ENCODE measurements around the gene YWHAG.
"Not testable (repeated sequence)": the region's sequence is repeated elsewhere in the genome, so short reads cannot be mapped to it uniquely, and the experiment has no call there.

The YWHAG gene

DNA sequence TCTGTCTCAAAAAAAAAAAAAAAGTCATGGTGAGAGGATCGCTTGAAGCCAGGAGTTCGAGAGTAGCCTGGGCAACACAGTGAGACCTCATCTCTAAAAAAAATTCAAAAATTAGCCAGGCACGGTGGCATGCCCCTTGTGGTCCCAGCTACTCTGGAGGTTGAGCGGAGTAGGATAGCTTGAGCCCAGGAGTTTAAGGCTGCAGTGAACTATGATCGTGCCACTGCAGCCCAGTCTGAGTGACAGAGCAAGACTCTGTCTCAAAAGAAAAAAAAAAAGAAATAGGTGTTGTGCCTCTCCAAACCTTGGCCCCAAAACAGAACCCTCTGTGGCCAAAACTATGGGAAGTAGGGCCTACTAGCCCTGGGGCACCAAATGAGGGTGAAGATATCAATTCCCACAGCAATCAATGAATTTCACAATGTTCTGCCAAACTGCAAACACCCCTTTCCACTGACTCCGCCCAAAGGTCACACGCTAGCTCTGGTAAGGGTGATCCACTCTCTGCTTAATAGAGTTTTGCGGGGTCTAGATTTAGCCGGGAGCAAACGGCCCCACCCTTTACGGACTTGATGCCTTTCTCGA, 33.8 kb upstream of the YWHAG start:
- Histone ChIP-seq H3K4me1 (peaks cover 42% of the 10 kb centered on the region), H3K4me3 (peak overlapping the region; percentile 5; the same call in 1 of the 2 replicates), H3K36me3 (replicated peaks) (no peaks in the 10 kb centered on the region), H3K27me3 (ENCODE audit: low read depth) (no peaks in the 10 kb centered on the region), H3K9me3 (no peaks in the 10 kb centered on the region)
- in situ Hi-C loops (cut with MboI; ENCODE audit: low sequenced_read_pairs), result no loop called here
- no peak for DNase-seq (ENCODE audit: low spot score in 2 of 2)

DNA sequence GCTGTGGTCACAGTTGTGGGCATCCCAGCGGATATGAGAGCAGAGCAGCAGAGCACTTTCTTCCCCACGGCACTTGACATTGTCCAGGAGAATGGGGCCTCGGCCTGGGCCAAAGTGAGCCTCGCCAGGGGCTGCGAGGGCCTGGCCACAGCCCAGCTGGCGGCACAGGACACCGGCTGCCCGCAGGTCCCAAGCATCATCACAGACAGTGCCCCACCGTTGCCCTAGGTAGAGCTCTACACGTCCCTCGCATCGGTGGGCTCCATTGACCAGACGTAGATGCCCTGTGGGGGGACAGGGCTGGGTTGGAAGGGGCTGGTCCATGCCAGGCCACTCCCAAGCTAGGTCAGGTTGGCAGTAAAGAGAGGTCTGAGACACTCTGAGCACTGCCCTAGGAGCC, 31.3 kb upstream of the YWHAG start:
- in situ Hi-C loops (cut with MboI; ENCODE audit: low sequenced_read_pairs), result no loop called here
- peaks cover 27% of the 10 kb centered on the region for H3K4me1 ChIP-seq
- H3K27me3 ChIP-seq (ENCODE audit: low read depth), result no peaks in the 10 kb centered on the region
- H3K36me3 ChIP-seq (replicated peaks), result no peaks in the 10 kb centered on the region
- H3K9me3 ChIP-seq, result no peaks in the 10 kb centered on the region
- DNase-seq (ENCODE audit: low spot score in 2 of 2), result no peak
- no peak overlapping the region for H3K4me3 ChIP-seq

- H3K27me3 ChIP-seq (ENCODE audit: low read depth); in situ Hi-C loops (cut with MboI; ENCODE audit: low sequenced_read_pairs): not testable (repeated sequence)
These were observed 29.0 kb upstream of the YWHAG start for GRCh38 chr7:76387789-76388188.

GRCh38 chr7:76386691-76387260, 28.0 kb upstream of the YWHAG start:
- Histone ChIP-seq H3K4me3 (no peak overlapping the region), H3K4me1 (peaks cover 15% of the 10 kb centered on the region), H3K27me3 (ENCODE audit: low read depth) (no peaks in the 10 kb centered on the region), H3K36me3 (replicated peaks) (no peaks in the 10 kb centered on the region), H3K9me3 (no peaks in the 10 kb centered on the region)
- DNase-seq (ENCODE audit: low spot score in 2 of 2), result no peak
- in situ Hi-C loops (cut with MboI; ENCODE audit: low sequenced_read_pairs), result no loop called here

More at GRCh38 chr7:76387789-76388188, 29.0 kb upstream of the YWHAG start:
- not testable (repeated sequence) for H3K36me3 ChIP-seq (replicated peaks); DNase-seq (ENCODE audit: low spot score in 2 of 2); H3K9me3 ChIP-seq; H3K4me3 ChIP-seq
- peaks cover 19% of the 10 kb centered on the region for H3K4me1 ChIP-seq

DNA sequence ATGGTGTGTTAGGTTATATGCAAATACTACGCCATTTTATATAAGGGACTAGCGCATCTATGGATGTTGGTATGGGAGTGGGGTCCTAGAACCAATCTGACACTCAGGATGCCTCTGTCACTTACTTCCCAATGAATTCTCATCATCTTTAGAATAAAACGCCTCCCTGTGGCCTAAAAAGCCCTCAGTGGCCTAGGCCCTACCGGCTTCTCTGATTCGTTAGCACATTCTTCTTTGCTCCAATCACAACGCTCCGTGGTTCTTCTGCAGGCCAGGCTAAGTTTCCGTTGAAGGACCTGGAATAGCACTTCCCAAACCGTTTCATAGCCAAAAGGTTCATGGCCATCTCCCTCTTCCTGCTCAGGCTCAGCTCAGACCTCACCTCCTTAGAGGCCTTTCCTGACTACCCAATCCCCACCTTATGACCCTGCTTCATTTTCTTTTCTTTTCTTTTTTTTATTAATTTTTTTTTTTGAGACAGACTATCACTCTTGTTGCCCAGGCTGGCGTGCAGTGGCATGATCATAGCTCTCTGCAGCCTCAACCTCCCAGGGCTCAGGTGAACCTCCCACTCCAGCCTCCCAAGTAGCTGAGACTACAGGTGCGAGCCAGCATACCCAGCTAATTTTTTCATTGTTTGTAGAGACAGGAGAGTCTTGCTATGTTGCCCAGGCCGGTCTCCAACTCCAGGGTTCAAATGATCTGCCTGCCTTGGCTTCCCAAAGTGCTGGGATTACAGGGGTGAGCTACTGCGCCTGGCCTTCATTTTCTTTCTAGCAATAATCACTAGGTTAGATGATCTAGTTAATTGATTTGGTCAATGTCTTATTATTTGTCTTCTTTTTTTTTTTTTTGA, 24.5 kb upstream of the YWHAG start:
- no peaks in the 10 kb centered on the region for H3K9me3 ChIP-seq
- H3K27me3 ChIP-seq (ENCODE audit: low read depth), result no peaks in the 10 kb centered on the region
- DNase-seq (ENCODE audit: low spot score in 2 of 2), result peak; percentile 45 to 69
- no peak overlapping the region for H3K4me3 ChIP-seq
- H3K36me3 ChIP-seq (replicated peaks), result no peaks in the 10 kb centered on the region
- in situ Hi-C loops (cut with MboI; ENCODE audit: low sequenced_read_pairs), result no loop called here
- H3K4me1 ChIP-seq, result peaks cover 16% of the 10 kb centered on the region

DNA sequence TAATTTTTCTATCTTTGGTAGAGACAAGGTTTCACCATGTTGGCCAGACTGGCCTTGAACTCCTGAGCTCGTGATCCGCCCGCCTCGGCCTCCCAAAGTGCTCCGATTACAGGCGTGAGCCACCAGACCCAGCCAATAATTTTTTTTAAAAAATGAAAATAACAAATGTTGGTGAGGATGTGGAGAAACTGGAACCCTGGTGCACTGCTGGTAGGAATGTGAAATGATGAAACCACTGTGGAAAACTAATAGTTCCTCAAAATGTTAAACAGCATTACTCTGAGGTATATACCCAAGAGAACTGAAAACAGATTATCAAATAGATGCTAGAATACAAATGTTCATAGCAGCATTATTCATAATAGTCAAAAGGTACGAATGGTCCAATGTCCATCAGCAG, 23.0 kb upstream of the YWHAG start:
- Histone ChIP-seq H3K27me3 (ENCODE audit: low read depth) (no peaks in the 10 kb centered on the region), H3K4me3 (no peak overlapping the region), H3K36me3 (replicated peaks) (no peaks in the 10 kb centered on the region), H3K9me3 (no peaks in the 10 kb centered on the region), H3K4me1 (peaks cover 10% of the 10 kb centered on the region)
- in situ Hi-C loops (cut with MboI; ENCODE audit: low sequenced_read_pairs), result no loop called here
- DNase-seq (ENCODE audit: low spot score in 2 of 2), result no peak

GRCh38 chr7:76380623-76380966, 21.8 kb upstream of the YWHAG start:
- Histone ChIP-seq H3K36me3 (replicated peaks) (no peaks in the 10 kb centered on the region), H3K9me3 (no peaks in the 10 kb centered on the region), H3K4me3 (peak overlapping the region; percentile 36), H3K4me1 (peaks cover 9% of the 10 kb centered on the region), H3K27me3 (ENCODE audit: low read depth) (no peaks in the 10 kb centered on the region)
- no peak for DNase-seq (ENCODE audit: low spot score in 2 of 2)
- in situ Hi-C loops (cut with MboI; ENCODE audit: low sequenced_read_pairs), result no loop called here

GRCh38 chr7:76377186-76377918, 18.6 kb upstream of the YWHAG start:
- no peaks in the 10 kb centered on the region for H3K36me3 ChIP-seq (replicated peaks)
- no peaks in the 10 kb centered on the region for H3K9me3 ChIP-seq
- peaks cover 9% of the 10 kb centered on the region for H3K4me1 ChIP-seq
- no peak for DNase-seq (ENCODE audit: low spot score in 2 of 2)
- H3K4me3 ChIP-seq, result no peak overlapping the region
- in situ Hi-C loops (cut with MboI; ENCODE audit: low sequenced_read_pairs), result no loop called here
- H3K27me3 ChIP-seq (ENCODE audit: low read depth), result no peaks in the 10 kb centered on the region

- Histone ChIP-seq H3K4me3 (no peak overlapping the region), H3K27me3 (ENCODE audit: low read depth) (no peaks in the 10 kb centered on the region), H3K9me3 (no peaks in the 10 kb centered on the region), H3K4me1 (peaks cover 7% of the 10 kb centered on the region), H3K36me3 (replicated peaks) (no peaks in the 10 kb centered on the region)
- DNase-seq (ENCODE audit: low spot score in 2 of 2), result no peak
- in situ Hi-C loops (cut with MboI; ENCODE audit: low sequenced_read_pairs), result no loop called here
These were observed 16.5 kb upstream of the YWHAG start for GRCh38 chr7:76375251-76375650.

DNA sequence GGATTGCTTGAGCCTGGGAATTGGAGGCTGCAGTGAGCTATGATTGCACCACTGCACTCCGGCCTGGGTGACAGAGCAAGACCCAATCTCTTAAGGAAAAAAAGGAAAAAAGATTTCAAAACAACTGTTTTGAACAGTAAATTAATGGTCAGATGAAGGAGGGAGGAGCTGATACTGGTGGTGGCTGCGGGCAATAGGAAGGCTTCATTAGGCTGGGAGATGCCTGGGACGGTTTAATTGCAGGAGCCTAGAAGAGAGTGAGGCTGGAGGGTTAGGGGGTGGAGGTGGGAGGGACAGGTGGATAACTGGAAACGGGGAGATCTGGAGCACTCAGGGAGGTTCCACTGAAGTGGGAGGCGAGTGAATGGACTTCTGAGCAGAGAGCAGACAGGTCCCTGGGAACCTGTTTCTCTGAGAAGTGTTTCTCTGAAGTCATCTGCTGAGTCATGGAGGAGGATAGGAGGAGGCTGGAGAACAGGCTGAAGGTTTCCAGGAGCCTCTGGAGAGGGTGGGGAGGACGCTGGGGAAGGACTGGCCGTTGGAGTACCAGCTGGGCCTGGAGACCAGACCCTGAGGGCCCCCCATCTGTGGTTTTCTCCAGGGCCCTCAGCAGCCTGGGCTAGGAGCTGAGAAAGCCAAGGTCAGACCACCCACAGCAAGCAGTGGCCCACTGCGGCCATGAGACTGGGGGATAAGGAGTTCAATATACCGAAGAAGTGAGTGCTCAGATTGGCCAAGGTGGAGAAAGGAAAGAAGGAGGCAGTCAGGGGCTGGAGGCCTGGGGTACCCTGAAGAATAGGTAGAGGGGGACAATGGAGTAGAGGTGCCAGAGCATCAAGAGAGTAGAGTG, 14.4 kb upstream of the YWHAG start:
- Histone ChIP-seq H3K4me3 (no peak overlapping the region), H3K27me3 (ENCODE audit: low read depth) (no peaks in the 10 kb centered on the region), H3K4me1 (no peaks in the 10 kb centered on the region), H3K36me3 (replicated peaks) (no peaks in the 10 kb centered on the region), H3K9me3 (no peaks in the 10 kb centered on the region)
- DNase-seq (ENCODE audit: low spot score in 2 of 2), result no peak
- in situ Hi-C loops (cut with MboI; ENCODE audit: low sequenced_read_pairs), result no loop called here

GRCh38 chr7:76371396-76371795, 12.6 kb upstream of the YWHAG start:
- DNase-seq (ENCODE audit: low spot score in 2 of 2), result no peak
- in situ Hi-C loops (cut with MboI; ENCODE audit: low sequenced_read_pairs), result no loop called here
- Histone ChIP-seq H3K36me3 (replicated peaks) (no peaks in the 10 kb centered on the region), H3K4me1 (no peaks in the 10 kb centered on the region), H3K9me3 (no peaks in the 10 kb centered on the region), H3K27me3 (ENCODE audit: low read depth) (no peaks in the 10 kb centered on the region), H3K4me3 (no peak overlapping the region)

- DNase-seq (ENCODE audit: low spot score in 2 of 2), result no peak
- in situ Hi-C loops (cut with MboI; ENCODE audit: low sequenced_read_pairs), result no loop called here
- Histone ChIP-seq H3K27me3 (ENCODE audit: low read depth) (no peaks in the 10 kb centered on the region), H3K4me3 (no peak overlapping the region), H3K36me3 (replicated peaks) (no peaks in the 10 kb centered on the region), H3K9me3 (no peaks in the 10 kb centered on the region), H3K4me1 (peaks cover 5% of the 10 kb centered on the region)
These were observed 10.2 kb upstream of the YWHAG start for GRCh38 chr7:76369018-76369417.

GRCh38 chr7:76368190-76368589, 9.4 kb upstream of the YWHAG start:
- in situ Hi-C loops (cut with MboI; ENCODE audit: low sequenced_read_pairs), result no loop called here
- no peaks in the 10 kb centered on the region for H3K36me3 ChIP-seq (replicated peaks)
- H3K4me1 ChIP-seq, result peaks cover 5% of the 10 kb centered on the region
- H3K27me3 ChIP-seq (ENCODE audit: low read depth), result no peaks in the 10 kb centered on the region
- DNase-seq (ENCODE audit: low spot score in 2 of 2), result no peak
- no peak overlapping the region for H3K4me3 ChIP-seq
- H3K9me3 ChIP-seq, result no peaks in the 10 kb centered on the region
